Thoracic aorta (tissue), 2 donors: ENCODE results near the gene ITLN1. TPM values are rescaled to one million over a fixed set of nuclear protein-coding genes. Genes with fewer than 3 reads are reported as not detected.
A peak's percentile ranks its signal among the peaks of the same experiment; 100 is the strongest.

Experiments used
- ATAC-seq: fragments of 150-250 bp; one replicate; pipeline ENCODE4 v1.8.0; 2017; ENCODE audit warnings: low read depth; ENCODE audit not compliant: insufficient number of reproducible peaks, low FRiP score
- DNase-seq: peaks from one replicate; pipeline ENCODE4 v3.0.0-alpha.2; 2020; ENCODE audit warnings: low spot score
- H3K27ac ChIP-seq, 2 donors: fragments of 200-600 bp; sonication (generic); 1 replicate in 1 of 2; 2 replicates in 1 of 2; pipeline ENCODE4 v1.5.1; 2016; ENCODE audit warnings: mild to moderate bottlenecking in 2 of 2, moderate library complexity in 2 of 2
- H3K27me3 ChIP-seq: fragments of 200-600 bp; sonication (generic); replicated peaks from 2 replicates; pipeline ENCODE4 v1.6.0; 2016; ENCODE audit warnings: mild to moderate bottlenecking; ENCODE audit not compliant: insufficient read depth
- H3K36me3 ChIP-seq: fragments of 200-600 bp; sonication (generic); one replicate; pipeline ENCODE4 v1.5.1; 2016
- H3K4me1 ChIP-seq, 2 donors: fragments of 200-600 bp; sonication (generic); 1 replicate in 1 of 2; 2 replicates in 1 of 2; pipeline versions ENCODE4 v1.5.1 to v1.6.0; 2016; ENCODE audit warnings: low read depth in 2 of 2, mild to moderate bottlenecking in 1 of 2; ENCODE audit not compliant: control insufficient read depth in 1 of 2
- H3K4me3 ChIP-seq: fragments of 200-600 bp; sonication (generic); 2 replicates; pipeline ENCODE4 v1.5.1; 2016; ENCODE audit warnings: mild to moderate bottlenecking
- H3K9me3 ChIP-seq: fragments of 200-600 bp; sonication (generic); 2 replicates; pipeline ENCODE4 v1.5.1; 2016
- CTCF ChIP-seq: fragments of 200-600 bp; sonication (generic); IDR thresholded peaks from one replicate; pipeline ENCODE4 v1.5.1; 2019; ENCODE audit warnings: antibody characterized with exemption
- total RNA-seq, 2 donors: library from RNA; depleted of rRNA; stranded (reverse); fragments of >200 nt; gene quantifications; one replicate each; pipeline versions ENCODE4 v1.1.0 to v1.2.3, GENCODE V29; 2016

The ITLN1 gene
- total RNA-seq, 2 donors from 2014 or later: 0.56 to 51.7 TPM

DNA sequence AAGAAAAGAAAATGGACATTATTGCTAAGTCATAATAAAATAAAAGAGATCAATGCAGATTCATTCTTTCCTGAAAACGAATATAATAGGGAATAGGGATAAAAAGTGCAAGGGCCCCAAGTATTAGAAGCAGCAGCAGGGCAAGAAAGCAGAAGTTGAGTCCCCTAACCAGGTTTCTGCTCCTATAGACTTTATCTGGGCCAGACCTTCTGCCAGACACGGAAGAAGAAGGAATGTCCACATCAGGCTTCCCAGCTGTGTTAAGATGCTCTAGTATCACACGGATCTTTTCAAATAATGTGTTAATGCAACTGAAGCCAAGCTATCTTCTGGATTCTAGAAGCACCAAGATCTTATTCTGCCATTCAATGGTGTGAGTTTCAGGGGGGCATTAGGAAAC, 49.2 kb downstream of the ITLN1 start:
- no peaks in the 10 kb centered on the region for H3K36me3 ChIP-seq
- no peaks in the 10 kb centered on the region for H3K9me3 ChIP-seq
- DNase-seq (no peak), ATAC-seq (no peak)
- H3K27ac ChIP-seq: no peak overlapping the region
- TF ChIP-seq CTCF: no peak
- peaks cover 7 to 13% of the 10 kb centered on the region in 2 donors for H3K4me1 ChIP-seq
- no peaks in the 10 kb centered on the region for H3K27me3 ChIP-seq
- no peak overlapping the region for H3K4me3 ChIP-seq

- Histone ChIP-seq H3K27me3 (no peaks in the 10 kb centered on the region), H3K27ac (no peak overlapping the region), H3K9me3 (no peaks in the 10 kb centered on the region), H3K4me1 (peaks cover 7 to 13% of the 10 kb centered on the region in 2 donors), H3K4me3 (no peak overlapping the region), H3K36me3 (no peaks in the 10 kb centered on the region)
- ATAC-seq (no peak), DNase-seq (no peak)
- peak; percentile 61 for TF ChIP-seq CTCF
These were observed 49.9 kb downstream of the ITLN1 start for GRCh38 chr1:160834945-160835565.

- Histone ChIP-seq H3K27me3 (no peaks in the 10 kb centered on the region), H3K4me1 (no peaks in the 10 kb centered on the region), H3K4me3 (no peak overlapping the region), H3K27ac (no peak overlapping the region), H3K36me3 (no peaks in the 10 kb centered on the region), H3K9me3 (no peaks in the 10 kb centered on the region)
- TF ChIP-seq CTCF: peak; percentile 42
- DNase-seq (no peak), ATAC-seq (no peak)
These were observed 54.4 kb downstream of the ITLN1 start for GRCh38 chr1:160830321-160831153.

GRCh38 chr1:160829766-160830165, 55.2 kb downstream of the ITLN1 start:
- Histone ChIP-seq H3K4me1 (no peaks in the 10 kb centered on the region), H3K36me3 (no peaks in the 10 kb centered on the region), H3K9me3 (no peaks in the 10 kb centered on the region), H3K27me3 (no peaks in the 10 kb centered on the region), H3K27ac (no peak overlapping the region), H3K4me3 (no peak overlapping the region)
- ATAC-seq (no peak), DNase-seq (no peak)
- no peak for TF ChIP-seq CTCF

DNA sequence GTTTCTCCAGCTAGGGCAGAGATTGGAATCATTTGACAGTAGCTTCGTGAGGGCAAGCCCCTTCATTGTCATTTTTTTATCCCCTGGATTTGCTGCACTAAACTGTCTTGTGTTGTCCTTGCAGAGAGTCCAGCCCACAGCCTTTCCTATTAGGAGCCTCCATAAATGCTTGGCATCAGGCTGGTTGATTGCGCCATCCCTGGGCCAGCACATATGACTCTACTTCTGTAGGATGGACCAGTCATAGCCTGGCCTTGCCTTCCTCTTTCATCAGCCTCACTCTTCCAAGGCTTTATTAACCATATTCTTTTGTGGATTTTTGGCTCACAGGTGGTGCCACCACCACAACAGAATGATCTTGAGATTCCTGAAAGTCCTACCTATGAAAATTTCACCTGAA, 57.6 kb downstream of the ITLN1 start:
- no peaks in the 10 kb centered on the region for H3K36me3 ChIP-seq
- no peak overlapping the region for H3K27ac ChIP-seq
- DNase-seq (no peak), ATAC-seq (no peak)
- H3K4me1 ChIP-seq: no peaks in the 10 kb centered on the region
- no peak for TF ChIP-seq CTCF
- no peak overlapping the region for H3K4me3 ChIP-seq
- no peaks in the 10 kb centered on the region for H3K27me3 ChIP-seq
- H3K9me3 ChIP-seq: no peaks in the 10 kb centered on the region
